Loucy (cell line): Measurements from ENCODE around the gene MRNIP.
"Not testable (repeated sequence)": the region's sequence is repeated elsewhere in the genome, so short reads cannot be mapped to it uniquely, and the experiment has no call there.

ENCODE experiments used
- EZH2phosphoT487 ChIP-seq: fragments of 200-600 bp; IDR thresholded peaks from 2 replicates; pipeline ENCODE4 v1.6.1; 2018; ENCODE audit warnings: antibody characterized with exemption, mild to moderate bottlenecking, moderate library complexity, borderline replicate concordance
- TF ChIP-seq, protein P1 (sequence below): fragments of 200-600 bp; sonication (generic); conservative IDR thresholded peaks from 2 replicates; pipeline ENCODE4 v1.5.1; 2014; ENCODE audit warnings: mild to moderate bottlenecking, antibody characterized with exemption, low read length

DNA sequence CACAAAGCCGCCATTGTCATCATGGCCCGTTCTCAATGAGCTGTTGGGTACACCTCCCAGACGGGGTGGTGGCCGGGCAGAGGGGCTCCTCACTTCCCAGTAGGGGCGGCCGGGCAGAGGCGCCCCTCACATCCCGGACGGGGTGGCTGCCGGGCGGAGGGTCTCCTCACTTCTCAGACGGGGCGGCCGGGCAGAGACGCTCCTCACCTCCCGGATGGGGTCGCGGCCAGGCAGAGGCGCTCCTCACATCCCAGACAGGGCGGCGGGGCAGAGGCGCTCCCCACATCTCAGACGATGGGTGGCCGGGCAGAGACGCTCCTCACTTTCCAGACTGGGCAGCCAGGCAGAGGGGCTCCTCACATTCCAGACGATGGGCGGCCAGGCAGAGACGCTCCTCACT lies 23.7 kb downstream of the MRNIP start:
- TF ChIP-seq, protein P1, sequence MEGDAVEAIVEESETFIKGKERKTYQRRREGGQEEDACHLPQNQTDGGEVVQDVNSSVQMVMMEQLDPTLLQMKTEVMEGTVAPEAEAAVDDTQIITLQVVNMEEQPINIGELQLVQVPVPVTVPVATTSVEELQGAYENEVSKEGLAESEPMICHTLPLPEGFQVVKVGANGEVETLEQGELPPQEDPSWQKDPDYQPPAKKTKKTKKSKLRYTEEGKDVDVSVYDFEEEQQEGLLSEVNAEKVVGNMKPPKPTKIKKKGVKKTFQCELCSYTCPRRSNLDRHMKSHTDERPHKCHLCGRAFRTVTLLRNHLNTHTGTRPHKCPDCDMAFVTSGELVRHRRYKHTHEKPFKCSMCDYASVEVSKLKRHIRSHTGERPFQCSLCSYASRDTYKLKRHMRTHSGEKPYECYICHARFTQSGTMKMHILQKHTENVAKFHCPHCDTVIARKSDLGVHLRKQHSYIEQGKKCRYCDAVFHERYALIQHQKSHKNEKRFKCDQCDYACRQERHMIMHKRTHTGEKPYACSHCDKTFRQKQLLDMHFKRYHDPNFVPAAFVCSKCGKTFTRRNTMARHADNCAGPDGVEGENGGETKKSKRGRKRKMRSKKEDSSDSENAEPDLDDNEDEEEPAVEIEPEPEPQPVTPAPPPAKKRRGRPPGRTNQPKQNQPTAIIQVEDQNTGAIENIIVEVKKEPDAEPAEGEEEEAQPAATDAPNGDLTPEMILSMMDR = not testable (repeated sequence)
- TF ChIP-seq EZH2phosphoT487 = not testable (repeated sequence)
